CD4-positive, alpha-beta T cell treated with Interleukin-15 for 1 hour (primary cell): ENCODE data around the gene OPRD1.
"Not testable (repeated sequence)": the region's sequence is repeated elsewhere in the genome, so short reads cannot be mapped to it uniquely, and the experiment has no call there.

ENCODE experiments used
- DNase-seq: peaks from one replicate; pipeline ENCODE4 v3.0.0-alpha.2; 2020

OPRD1 gene

GRCh38 chr1:28848416-28848815, 36.4 kb downstream of the OPRD1 start:
- no peak for DNase-seq

GRCh38 chr1:28853093-28853742, 41.2 kb downstream of the OPRD1 start:
- DNase-seq = no peak

GRCh38 chr1:28854406-28854805, 42.4 kb downstream of the OPRD1 start:
- not testable (repeated sequence) for DNase-seq

DNA sequence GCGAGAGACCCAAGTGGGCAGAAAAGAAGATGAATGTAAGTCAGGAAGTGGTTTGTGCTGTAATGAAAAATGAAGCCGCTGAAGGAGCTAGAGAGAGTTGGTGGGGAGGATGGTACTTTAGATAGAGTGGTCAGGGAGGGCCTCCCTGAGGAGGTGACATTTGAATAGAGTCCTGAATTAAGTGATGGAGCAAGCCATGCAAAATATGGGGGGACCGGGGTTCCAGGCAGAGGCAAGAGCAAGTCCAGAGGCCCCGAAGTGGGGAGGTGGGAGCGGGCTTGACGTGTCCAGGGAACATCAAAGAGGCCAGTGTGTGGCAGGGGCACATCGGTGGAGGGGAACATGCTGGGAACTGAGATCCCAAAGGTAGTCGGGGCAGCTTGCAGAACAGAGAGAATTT, 43.1 kb downstream of the OPRD1 start:
- DNase-seq = no peak

- no peak for DNase-seq
Measured at GRCh38 chr1:28855469-28855951, 43.5 kb downstream of the OPRD1 start.

- no peak for DNase-seq
Measured at GRCh38 chr1:28855969-28856368, 44.0 kb downstream of the OPRD1 start.

GRCh38 chr1:28860332-28861073, 48.5 kb downstream of the OPRD1 start:
- no peak for DNase-seq

GRCh38 chr1:28862571-28863403, 50.8 kb downstream of the OPRD1 start:
- no peak for DNase-seq

- no peak for DNase-seq
Measured at GRCh38 chr1:28864695-28865094, 52.7 kb downstream of the OPRD1 start.

DNA sequence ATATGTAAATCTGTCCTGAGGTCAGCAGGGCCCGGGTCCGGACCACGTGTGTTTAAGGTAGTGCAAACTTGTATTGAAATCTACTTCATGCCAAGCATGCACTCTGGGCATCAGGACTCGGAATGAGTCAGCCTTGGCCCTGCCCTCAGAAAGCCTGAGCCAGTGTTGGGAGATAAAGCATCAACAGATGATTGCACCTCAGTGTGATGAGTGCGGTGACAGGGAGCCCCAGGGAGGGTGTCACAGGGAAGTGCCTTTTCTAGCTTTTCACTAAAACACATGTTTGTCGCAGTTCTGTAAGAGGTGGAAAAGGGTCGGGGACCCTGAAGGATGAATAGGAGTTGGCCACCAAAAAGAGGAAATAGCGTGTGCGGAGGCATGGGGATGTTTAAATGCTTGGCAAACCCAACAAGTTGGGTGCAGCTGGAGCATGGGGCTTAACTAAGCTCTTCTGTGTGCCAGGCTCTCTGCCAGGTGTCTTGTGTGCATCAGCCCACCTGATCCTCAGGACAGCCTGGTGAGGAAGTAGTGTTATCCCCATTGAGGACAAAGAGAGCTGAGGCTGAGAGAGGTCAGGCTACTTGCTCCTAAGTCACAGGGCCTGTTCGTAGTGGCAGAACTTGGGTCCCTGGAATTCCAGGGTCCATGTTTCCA, 54.2 kb downstream of the OPRD1 start:
- no peak for DNase-seq

DNA sequence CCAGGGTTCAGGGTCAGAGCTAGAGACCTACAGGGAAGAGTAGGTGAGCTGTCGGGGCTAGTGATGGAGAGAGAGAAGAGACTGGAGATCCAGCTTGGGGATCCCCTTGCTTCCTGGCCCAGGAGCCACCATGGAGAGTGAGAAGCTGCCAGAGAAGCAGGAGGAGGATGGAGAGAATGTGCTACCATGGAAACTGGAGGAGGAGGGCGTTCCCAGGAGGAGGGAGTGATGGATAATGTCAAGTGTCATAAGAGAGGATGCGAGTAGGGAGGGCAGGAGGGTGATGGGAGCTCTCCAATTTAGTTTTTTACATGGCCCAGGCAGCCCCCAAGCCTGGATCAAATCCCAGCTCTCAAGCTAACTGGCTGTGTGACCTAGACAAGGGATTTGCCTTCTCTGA, 55.9 kb downstream of the OPRD1 start:
- no peak for DNase-seq

GRCh38 chr1:28869952-28870351, 58.0 kb downstream of the OPRD1 start:
- no peak for DNase-seq

DNA sequence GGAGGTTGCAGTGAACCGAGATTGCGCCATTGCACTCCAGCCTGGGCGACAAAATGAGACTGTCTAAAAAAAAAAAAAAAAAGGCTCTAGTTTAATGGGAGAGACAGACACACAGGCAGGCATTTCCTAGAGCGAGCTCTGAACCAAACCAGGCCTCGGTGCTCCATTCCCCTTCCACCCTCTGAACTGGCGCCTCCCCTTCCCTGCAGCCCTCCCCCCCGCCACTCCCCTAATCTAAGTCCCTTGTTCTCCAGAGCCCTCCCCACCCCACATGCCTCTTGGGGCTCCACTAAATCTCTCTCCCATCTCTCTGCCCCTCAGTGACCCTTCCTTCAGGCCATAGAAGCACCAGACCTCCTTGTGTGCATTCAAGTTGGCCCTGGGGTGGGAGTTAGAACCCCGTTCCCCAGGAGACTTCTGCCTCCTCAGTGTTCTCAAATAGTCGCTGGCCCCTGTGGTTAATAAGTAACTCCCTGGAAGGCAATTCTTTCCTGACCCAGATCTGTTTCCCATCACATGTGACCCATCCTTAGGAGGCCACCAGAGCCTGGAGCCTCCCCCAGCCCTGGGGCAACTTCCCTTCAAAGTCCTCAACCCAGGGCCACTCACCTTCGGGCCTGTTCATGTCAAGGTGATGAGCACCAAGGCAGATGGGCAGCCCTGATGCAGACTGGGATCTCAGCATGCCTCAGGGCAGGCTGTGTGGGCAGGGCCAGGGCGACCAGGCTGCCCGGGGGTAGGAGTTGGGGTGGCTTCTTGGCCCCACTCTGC, 59.8 kb downstream of the OPRD1 start:
- no peak for DNase-seq

DNA sequence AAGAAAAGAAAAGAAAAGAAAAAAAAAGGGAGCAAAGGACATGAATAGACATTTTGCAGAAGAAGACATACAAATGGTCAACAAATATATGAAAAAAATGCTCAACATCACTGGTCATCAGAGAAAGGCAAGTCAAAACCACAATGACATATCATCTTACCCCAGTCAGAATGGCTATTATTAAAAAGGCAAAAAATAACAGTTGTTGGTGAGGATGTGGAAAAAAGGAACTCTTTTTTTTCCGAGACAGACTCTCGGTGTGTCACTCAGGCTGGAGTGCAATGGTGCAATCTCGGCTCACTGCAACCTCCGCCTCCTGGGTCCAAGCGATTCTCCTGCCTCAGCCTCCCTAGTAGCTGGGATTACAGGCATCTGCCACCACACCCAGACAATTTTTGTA, 63.2 kb downstream of the OPRD1 start:
- not testable (repeated sequence) for DNase-seq

DNA sequence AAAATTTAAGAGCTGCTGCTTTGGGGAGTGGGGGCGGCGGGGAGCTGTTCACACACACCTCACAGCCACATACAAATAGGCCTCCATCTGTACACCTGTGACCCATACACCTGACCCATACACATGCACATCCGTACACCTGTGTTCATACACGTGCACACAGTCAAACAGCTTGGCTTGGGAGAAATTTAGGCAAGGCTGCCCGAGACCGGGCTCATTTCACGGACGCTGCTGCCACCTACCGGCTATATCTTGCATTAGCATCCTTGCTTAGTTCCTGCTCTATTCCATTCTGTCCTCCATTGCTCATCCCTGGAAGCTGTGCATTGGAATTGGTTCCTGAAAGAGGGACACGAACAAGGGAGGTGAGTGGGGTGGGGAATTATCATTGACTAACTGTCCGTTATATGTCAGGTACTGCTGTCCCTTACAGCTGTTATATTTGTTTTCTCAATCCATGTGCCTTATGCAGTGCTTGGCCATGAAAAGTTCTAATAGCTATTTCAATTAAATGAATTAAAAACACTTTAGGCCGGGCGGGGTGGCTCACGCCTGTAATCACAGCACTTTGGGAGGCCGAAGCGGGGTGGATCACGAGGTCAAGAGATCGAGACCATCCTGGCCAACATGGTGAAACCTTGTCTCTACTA, 65.3 kb downstream of the OPRD1 start:
- peak; percentile 70 for DNase-seq

DNA sequence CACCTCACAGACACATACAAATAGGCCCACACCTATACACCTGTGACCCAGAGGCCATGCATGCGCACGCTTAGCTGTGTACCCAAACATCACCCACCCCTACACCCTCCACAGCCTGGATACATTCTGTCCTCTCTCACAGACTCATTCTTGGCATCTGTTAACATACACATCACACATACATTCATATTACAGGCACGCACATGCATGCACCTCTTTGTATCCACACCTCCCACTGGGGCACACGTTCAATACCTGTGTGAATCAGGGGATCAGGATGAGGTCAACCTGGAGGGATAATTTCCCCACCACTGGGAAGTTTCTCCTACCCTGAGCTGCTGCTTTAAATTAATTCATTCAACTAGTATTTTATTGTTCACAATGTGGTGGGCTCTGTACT, 66.8 kb downstream of the OPRD1 start:
- no peak for DNase-seq

DNA sequence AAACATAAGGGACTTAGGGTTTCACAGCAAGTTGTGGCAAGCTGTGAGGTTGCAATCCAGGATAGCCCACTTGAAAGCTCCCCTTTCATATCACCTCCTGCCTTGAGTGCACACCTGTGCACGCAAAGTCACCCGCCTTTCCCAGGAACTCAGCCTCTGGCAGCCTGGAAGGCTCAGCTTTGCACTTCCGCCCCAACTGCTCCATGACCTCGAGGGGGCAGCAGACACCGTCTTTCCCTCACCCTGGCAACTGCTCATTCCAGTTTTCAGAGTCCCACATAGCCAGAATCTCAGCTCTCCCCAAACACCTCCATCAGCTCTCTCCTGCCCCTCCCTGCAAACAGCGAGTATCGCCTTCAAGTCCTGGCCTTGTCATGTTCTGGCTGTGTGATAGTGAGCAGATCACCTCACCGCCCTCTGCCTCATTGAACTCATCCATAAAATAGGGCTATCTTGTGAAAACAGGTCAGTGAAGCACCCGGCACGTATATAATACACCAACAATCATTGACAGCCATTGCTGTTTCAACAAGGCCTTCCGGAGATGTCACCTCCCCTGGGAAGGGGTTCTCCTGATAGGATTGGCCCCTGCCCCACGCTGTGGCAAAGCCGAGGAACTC, 70.1 kb downstream of the OPRD1 start:
- peak; percentile 73 for DNase-seq

DNA sequence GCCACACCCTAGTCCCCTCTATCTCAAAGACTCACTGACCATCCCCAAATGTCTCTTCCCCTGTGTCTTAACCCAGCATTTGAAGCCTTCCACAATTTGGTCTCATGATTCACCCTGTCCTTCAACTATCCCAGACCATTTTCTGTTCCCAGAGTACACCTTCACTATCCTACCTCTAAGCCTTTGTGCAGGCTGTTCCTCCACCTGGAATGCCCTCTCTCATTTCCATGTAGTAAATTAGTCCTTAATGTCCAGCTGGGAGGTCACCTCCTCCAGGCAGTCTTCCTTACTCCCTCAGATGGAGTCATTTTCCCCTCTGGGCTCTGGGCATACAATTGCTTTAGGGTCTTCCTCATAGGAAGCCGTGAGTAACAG, 71.3 kb downstream of the OPRD1 start:
- no peak for DNase-seq

DNA sequence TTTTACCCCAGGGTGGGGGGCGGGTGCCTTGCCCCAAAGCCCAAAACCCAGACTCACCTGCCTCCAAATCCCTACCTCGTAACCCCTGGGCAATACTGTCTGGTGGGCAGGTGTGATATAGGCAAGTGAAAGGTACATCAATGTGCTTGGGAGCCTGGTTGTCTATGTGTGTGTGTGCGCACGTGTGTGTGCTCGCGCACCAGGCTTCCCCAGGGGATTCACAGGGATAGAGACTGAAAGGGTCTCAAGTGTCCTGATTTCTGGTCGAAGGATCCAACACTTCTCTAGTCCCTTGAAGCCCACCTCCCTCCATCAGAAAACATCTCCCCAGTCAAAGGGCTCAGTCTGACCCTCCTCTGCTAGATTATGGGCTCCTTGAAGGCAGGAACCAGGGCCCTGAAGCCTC, 73.5 kb downstream of the OPRD1 start:
- DNase-seq = no peak

DNA sequence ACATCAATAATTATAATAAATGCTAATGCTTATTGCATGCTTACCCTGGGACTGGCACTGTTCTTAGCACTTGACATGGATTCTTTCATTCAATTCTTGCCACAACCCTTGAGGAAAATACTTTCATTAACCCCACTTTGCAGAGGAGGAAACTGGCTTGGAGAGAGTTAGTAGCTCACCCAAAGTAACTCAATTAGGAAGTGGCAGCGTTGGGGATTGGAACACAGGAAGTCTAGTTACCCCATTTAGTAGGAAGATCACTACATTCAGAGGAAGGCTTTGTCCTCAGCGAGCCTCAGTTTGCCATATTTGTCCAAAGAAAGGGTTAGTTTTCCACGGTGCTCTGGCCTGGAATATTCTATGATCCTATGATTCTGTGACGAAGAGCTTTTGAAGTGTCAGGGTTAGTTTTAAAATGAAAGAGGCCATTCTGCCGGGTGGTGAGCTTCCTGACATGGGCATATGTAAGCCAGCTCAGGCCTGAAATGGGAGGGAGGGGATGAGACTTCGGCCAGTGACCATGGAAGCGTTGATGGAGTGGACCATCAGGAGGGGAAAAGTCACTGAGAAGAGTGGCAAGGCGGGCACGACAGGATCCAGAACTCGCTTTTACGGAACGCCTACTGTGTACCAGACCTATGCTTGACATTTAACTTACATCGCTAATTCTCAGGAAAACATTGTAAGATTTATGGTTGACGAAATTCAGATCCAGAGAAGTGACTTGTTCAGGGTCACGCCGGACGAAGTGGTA, 74.2 kb downstream of the OPRD1 start:
- DNase-seq = no peak
